Neural cell (in vitro differentiated cells): ENCODE measurements around the gene AP3S2. TPM values are rescaled to one million over a fixed set of nuclear protein-coding genes. Genes with fewer than 3 reads are reported as not detected.
"Not testable (repeated sequence)": the region's sequence is repeated elsewhere in the genome, so short reads cannot be mapped to it uniquely, and the experiment has no call there.

Source experiments
- H2AFZ ChIP-seq: fragments of 200-600, 300-800 bp; sonication (generic), shearing (Covaris generic); 2 replicates; pipeline ENCODE4 v1.6.0; 2014; ENCODE audit warnings: low read depth, mild to moderate bottlenecking, antibody characterized with exemption, low read length, moderate library complexity
- H3F3A ChIP-seq: fragments of 200-600 bp; shearing (Covaris generic); 2 replicates; pipeline ENCODE4 v1.6.1; 2016; ENCODE audit warnings: mild to moderate bottlenecking, moderate library complexity, mixed read lengths, antibody characterized with exemption, low read length; ENCODE audit not compliant: insufficient read depth, poor library complexity, severe bottlenecking
- H3K27ac ChIP-seq: fragments of 200-600, 300-800 bp; sonication (generic), shearing (Covaris generic); 2 replicates; pipeline ENCODE4 v1.5.1; 2014; ENCODE audit warnings: mild to moderate bottlenecking, low read length, moderate library complexity
- H3K27me3 ChIP-seq: fragments of 300-800, 200-600 bp; sonication (generic), shearing (Covaris generic); 2 replicates; pipeline ENCODE4 v1.6.0; 2014; ENCODE audit warnings: mild to moderate bottlenecking, low read depth, low read length, moderate library complexity; ENCODE audit not compliant: insufficient read depth
- H3K36me3 ChIP-seq: fragments of 300-800, 200-600 bp; sonication (generic), shearing (Covaris generic); 2 replicates; pipeline ENCODE4 v1.5.1; 2014; ENCODE audit warnings: mild to moderate bottlenecking, antibody characterized with exemption, low read length, moderate library complexity; ENCODE audit not compliant: insufficient read depth
- H3K4me2 ChIP-seq: fragments of 300-800, 200-600 bp; sonication (generic), shearing (Covaris generic); 2 replicates; pipeline ENCODE4 v1.6.0; 2014; ENCODE audit warnings: mild to moderate bottlenecking, low read length
- H3K4me3 ChIP-seq: fragments of 300-800, 200-600 bp; sonication (generic), shearing (Covaris generic); 2 replicates; pipeline ENCODE4 v1.5.1; 2014; ENCODE audit warnings: mild to moderate bottlenecking, low read length, moderate library complexity
- H3K79me2 ChIP-seq: fragments of 200-600 bp; shearing (Covaris generic); replicated peaks from 2 replicates; pipeline ENCODE4 v1.6.0; 2014; ENCODE audit warnings: mild to moderate bottlenecking, low read length, moderate library complexity; ENCODE audit not compliant: insufficient read depth
- H3K9ac ChIP-seq: fragments of 300-800, 200-600 bp; sonication (generic), shearing (Covaris generic); 2 replicates; pipeline ENCODE4 v1.6.1; 2016; ENCODE audit warnings: mild to moderate bottlenecking, low read length, mixed read lengths
- H3K9me2 ChIP-seq: fragments of 200-600 bp; shearing (Covaris generic); 2 replicates; pipeline ENCODE4 v1.6.1; 2016; ENCODE audit warnings: mild to moderate bottlenecking, low read length, mixed read lengths; ENCODE audit not compliant: insufficient read depth
- H3K9me3 ChIP-seq: fragments of 200-600, 300-800 bp; sonication (generic), shearing (Covaris generic); 2 replicates; pipeline ENCODE4 v1.6.1; 2016; ENCODE audit warnings: mild to moderate bottlenecking, mixed run types, low read length, moderate library complexity, mixed read lengths
- H4K20me1 ChIP-seq: fragments of 200-600 bp; shearing (Covaris generic); 2 replicates; pipeline ENCODE4 v1.6.1; 2016; ENCODE audit warnings: mild to moderate bottlenecking, mixed run types; ENCODE audit not compliant: insufficient read depth
- EP300 ChIP-seq: fragments of 450-650 bp; conservative IDR thresholded peaks from 2 replicates; pipeline ENCODE4 v1.6.1; 2014; ENCODE audit warnings: antibody characterized with exemption, mild to moderate bottlenecking, moderate library complexity; ENCODE audit not compliant: poor library complexity, severe bottlenecking
- EZH2 ChIP-seq: fragments of 200-600, 300-800 bp; shearing (Covaris generic), sonication (generic); IDR thresholded peaks from 2 replicates; pipeline ENCODE4 v1.6.1; 2014; ENCODE audit warnings: antibody characterized with exemption, low read length, borderline replicate concordance, mild to moderate bottlenecking; ENCODE audit not compliant: insufficient read depth, poor library complexity, severe bottlenecking
- MXI1 ChIP-seq: fragments of 450-650 bp; conservative IDR thresholded peaks from 2 replicates; pipeline ENCODE4 v1.6.1; 2014; ENCODE audit warnings: antibody characterized with exemption, mild to moderate bottlenecking; ENCODE audit not compliant: poor library complexity, severe bottlenecking
- POLR2AphosphoS5 ChIP-seq: IDR thresholded peaks from 2 replicates; pipeline ENCODE4 v1.6.1; 2012
- RAD21 ChIP-seq: fragments of 450-650 bp; conservative IDR thresholded peaks from 2 replicates; pipeline ENCODE4 v1.6.1; 2014; ENCODE audit warnings: antibody characterized with exemption, mild to moderate bottlenecking, moderate library complexity
- SMC3 ChIP-seq: fragments of 450-650 bp; conservative IDR thresholded peaks from 2 replicates; pipeline ENCODE4 v1.6.1; 2014; ENCODE audit warnings: antibody characterized with exemption, mild to moderate bottlenecking, moderate library complexity; ENCODE audit not compliant: poor library complexity
- TAF1 ChIP-seq: IDR thresholded peaks from 2 replicates; pipeline ENCODE4 v1.6.1; 2012; ENCODE audit warnings: low read depth
- polyA plus RNA-seq: library from polyadenylated mRNA; depleted of rRNA; stranded (reverse); fragments of >200 nt; gene quantifications from 2 replicates; pipeline ENCODE4 v1.2.3, GENCODE V29; 2014
- TF ChIP-seq, protein P1 (sequence below): fragments of 450-650 bp; IDR thresholded peaks from 2 replicates; pipeline ENCODE4 v1.5.1; 2014; ENCODE audit warnings: antibody characterized with exemption, mild to moderate bottlenecking, moderate library complexity; ENCODE audit not compliant: poor library complexity, severe bottlenecking
- TF ChIP-seq, protein P2 (sequence below): IDR thresholded peaks from 2 replicates; pipeline ENCODE4 v1.6.1; 2012; ENCODE audit warnings: borderline replicate concordance

Gene AP3S2
- polyA plus RNA-seq, 1 donor from 2014 or later: 47.6 TPM

DNA sequence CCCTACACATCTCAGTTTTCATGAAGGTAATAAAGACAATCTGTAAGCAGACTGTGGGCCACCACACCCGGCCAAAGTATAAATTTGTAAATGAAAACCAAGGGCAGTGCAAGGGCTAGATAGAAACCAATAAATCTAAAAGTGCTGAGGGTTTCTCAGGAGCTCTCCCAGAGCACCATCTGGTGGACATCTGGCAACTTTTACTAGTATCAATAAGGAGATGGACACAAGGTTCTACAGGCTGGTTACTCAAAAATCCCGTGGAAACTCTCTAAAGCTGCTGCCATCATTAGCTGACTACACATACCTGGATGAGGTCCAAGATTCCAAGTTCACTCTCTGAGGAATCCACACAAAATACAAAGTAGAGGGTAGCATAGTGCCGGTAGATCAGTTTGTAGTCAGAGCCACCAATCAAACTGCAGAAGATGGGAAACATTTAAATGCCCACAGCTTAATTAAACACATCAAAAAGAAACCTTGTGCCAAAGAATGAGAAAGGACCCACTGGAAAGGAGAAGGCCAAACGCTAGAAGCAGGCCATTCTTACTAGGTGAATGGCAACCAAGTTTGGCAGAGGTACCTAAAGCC lies 5.5 kb downstream of the AP3S2 start:
- Histone ChIP-seq H3K9me3 (no peaks in the 10 kb centered on the region), H3K4me2 (no peak overlapping the region), H3K79me2 (peaks cover 10% of the 10 kb centered on the region), H3K9me2 (no peaks in the 10 kb centered on the region), H2AFZ (no peak overlapping the region), H3K4me3 (no peak overlapping the region), H3K27me3 (no peaks in the 10 kb centered on the region), H3K27ac (no peak overlapping the region), H3F3A (no peaks in the 10 kb centered on the region), H3K9ac (no peak overlapping the region), H4K20me1 (no peaks in the 10 kb centered on the region), H3K36me3 (no peaks in the 10 kb centered on the region)
- TF ChIP-seq RAD21 (no peak), MXI1 (no peak), POLR2AphosphoS5 (no peak), EP300 (no peak)
- TF ChIP-seq, protein P1, sequence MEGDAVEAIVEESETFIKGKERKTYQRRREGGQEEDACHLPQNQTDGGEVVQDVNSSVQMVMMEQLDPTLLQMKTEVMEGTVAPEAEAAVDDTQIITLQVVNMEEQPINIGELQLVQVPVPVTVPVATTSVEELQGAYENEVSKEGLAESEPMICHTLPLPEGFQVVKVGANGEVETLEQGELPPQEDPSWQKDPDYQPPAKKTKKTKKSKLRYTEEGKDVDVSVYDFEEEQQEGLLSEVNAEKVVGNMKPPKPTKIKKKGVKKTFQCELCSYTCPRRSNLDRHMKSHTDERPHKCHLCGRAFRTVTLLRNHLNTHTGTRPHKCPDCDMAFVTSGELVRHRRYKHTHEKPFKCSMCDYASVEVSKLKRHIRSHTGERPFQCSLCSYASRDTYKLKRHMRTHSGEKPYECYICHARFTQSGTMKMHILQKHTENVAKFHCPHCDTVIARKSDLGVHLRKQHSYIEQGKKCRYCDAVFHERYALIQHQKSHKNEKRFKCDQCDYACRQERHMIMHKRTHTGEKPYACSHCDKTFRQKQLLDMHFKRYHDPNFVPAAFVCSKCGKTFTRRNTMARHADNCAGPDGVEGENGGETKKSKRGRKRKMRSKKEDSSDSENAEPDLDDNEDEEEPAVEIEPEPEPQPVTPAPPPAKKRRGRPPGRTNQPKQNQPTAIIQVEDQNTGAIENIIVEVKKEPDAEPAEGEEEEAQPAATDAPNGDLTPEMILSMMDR: no peak
- TF ChIP-seq, protein P2, sequence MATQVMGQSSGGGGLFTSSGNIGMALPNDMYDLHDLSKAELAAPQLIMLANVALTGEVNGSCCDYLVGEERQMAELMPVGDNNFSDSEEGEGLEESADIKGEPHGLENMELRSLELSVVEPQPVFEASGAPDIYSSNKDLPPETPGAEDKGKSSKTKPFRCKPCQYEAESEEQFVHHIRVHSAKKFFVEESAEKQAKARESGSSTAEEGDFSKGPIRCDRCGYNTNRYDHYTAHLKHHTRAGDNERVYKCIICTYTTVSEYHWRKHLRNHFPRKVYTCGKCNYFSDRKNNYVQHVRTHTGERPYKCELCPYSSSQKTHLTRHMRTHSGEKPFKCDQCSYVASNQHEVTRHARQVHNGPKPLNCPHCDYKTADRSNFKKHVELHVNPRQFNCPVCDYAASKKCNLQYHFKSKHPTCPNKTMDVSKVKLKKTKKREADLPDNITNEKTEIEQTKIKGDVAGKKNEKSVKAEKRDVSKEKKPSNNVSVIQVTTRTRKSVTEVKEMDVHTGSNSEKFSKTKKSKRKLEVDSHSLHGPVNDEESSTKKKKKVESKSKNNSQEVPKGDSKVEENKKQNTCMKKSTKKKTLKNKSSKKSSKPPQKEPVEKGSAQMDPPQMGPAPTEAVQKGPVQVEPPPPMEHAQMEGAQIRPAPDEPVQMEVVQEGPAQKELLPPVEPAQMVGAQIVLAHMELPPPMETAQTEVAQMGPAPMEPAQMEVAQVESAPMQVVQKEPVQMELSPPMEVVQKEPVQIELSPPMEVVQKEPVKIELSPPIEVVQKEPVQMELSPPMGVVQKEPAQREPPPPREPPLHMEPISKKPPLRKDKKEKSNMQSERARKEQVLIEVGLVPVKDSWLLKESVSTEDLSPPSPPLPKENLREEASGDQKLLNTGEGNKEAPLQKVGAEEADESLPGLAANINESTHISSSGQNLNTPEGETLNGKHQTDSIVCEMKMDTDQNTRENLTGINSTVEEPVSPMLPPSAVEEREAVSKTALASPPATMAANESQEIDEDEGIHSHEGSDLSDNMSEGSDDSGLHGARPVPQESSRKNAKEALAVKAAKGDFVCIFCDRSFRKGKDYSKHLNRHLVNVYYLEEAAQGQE: no peak

DNA sequence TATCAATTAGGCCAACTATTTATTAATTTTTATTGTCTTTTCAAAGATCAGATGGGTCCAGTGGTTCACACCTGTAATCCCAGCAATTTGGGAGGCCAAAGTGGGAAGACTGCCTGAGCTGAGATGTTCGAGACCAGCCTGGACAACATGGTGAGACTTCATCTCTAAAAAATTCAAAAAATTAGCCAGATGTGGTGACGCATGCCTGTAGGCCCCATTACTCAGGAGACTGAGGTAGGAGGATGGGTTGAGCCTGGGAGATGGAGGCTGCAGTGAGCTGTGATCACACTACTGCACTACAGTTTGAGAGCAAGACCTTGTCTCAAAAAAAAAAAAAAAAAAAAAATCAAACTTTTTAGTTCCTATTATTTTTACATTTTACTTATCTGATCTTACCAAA lies 8.2 kb downstream of the AP3S2 start:
- H3K27ac ChIP-seq: no peak overlapping the region
- no peaks in the 10 kb centered on the region for H3K9me2 ChIP-seq
- no peaks in the 10 kb centered on the region for H3F3A ChIP-seq
- H3K36me3 ChIP-seq: no peaks in the 10 kb centered on the region
- H3K4me2 ChIP-seq: no peak overlapping the region
- H3K79me2 ChIP-seq: peaks cover 4% of the 10 kb centered on the region
- H3K27me3 ChIP-seq: no peaks in the 10 kb centered on the region
- H3K9me3 ChIP-seq: no peaks in the 10 kb centered on the region
- no peak overlapping the region for H3K4me3 ChIP-seq
- TF ChIP-seq EZH2 (no peak), RAD21 (no peak), SMC3 (no peak), TAF1 (no peak), EP300 (no peak), POLR2AphosphoS5 (no peak), MXI1 (no peak)
- TF ChIP-seq, protein P1: no peak
- TF ChIP-seq, protein P2: no peak
- no peak overlapping the region for H2AFZ ChIP-seq
- no peaks in the 10 kb centered on the region for H4K20me1 ChIP-seq
- no peak overlapping the region for H3K9ac ChIP-seq

DNA sequence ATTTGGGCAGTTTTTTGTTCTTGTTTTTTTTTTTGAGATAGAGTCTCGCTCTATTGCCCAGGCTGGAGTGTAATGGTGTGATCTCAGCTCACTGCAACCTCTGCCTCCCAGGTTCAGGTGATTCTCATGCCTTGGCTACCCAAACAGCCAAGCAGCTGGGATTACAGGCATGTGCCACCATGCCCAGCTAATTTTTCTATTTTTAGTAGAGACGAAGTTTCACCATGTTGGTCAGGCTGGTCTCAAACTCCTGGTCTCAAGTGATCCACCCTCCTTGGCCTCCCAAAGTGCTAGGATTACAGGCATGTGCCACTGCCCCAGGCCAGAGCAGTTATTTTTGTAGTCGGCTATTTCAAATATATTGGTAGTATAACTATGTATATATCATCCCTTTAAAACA lies 8.6 kb downstream of the AP3S2 start:
- not testable (repeated sequence) for H3K36me3 ChIP-seq, H3K9ac ChIP-seq, H4K20me1 ChIP-seq, H3K4me3 ChIP-seq, H3K79me2 ChIP-seq, H3K9me2 ChIP-seq, H3K4me2 ChIP-seq, H3K27ac ChIP-seq, H3K27me3 ChIP-seq, H2AFZ ChIP-seq, H3F3A ChIP-seq, H3K9me3 ChIP-seq
